Neural progenitor cell (in vitro differentiated cells): Measurements from ENCODE around the gene C2. TPM values are rescaled to one million over a fixed set of nuclear protein-coding genes. Genes with fewer than 3 reads are reported as not detected.
A peak's percentile ranks its signal among the peaks of the same experiment; 100 is the strongest.
"Not testable (repeated sequence)": the region's sequence is repeated elsewhere in the genome, so short reads cannot be mapped to it uniquely, and the experiment has no call there.

Experiments used
- DNase-seq: peaks from one replicate; pipeline ENCODE4 v3.0.0-alpha.2; 2016; ENCODE audit warnings: low spot score
- H2AFZ ChIP-seq: fragments of 200-600 bp; sonication (generic); replicated peaks from 2 replicates; pipeline ENCODE4 v1.6.1; 2016; ENCODE audit warnings: antibody characterized with exemption
- H3F3A ChIP-seq: fragments of 200-600 bp; sonication (generic); 2 replicates; pipeline ENCODE4 v1.6.1; 2016; ENCODE audit warnings: antibody characterized with exemption, low read depth
- H3K27ac ChIP-seq: fragments of 200-600 bp; sonication (generic); 2 replicates; pipeline ENCODE4 v1.5.1; 2016; ENCODE audit warnings: mild to moderate bottlenecking
- H3K27me3 ChIP-seq: fragments of 200-600 bp; sonication (generic); 2 replicates; pipeline ENCODE4 v1.6.1; 2016; ENCODE audit warnings: mild to moderate bottlenecking, moderate library complexity
- H3K36me3 ChIP-seq: fragments of 200-600 bp; sonication (generic); 2 replicates; pipeline ENCODE4 v1.5.1; 2016
- H3K4me1 ChIP-seq: fragments of 200-600 bp; sonication (generic); 2 replicates; pipeline ENCODE4 v1.6.1; 2016; ENCODE audit warnings: mixed run types
- H3K4me2 ChIP-seq: fragments of 200-600 bp; sonication (generic); 2 replicates; pipeline ENCODE4 v1.6.1; 2016
- H3K4me3 ChIP-seq: fragments of 200-600 bp; sonication (generic); 2 replicates; pipeline ENCODE4 v1.5.1; 2016
- H3K79me2 ChIP-seq: fragments of 200-600 bp; sonication (generic); 2 replicates; pipeline ENCODE4 v1.6.1; 2016; ENCODE audit warnings: low read depth
- H3K9ac ChIP-seq: fragments of 200-600 bp; sonication (generic); 2 replicates; pipeline ENCODE4 v1.6.1; 2016
- H3K9me3 ChIP-seq: fragments of 200-600 bp; sonication (generic); 2 replicates; pipeline ENCODE4 v1.5.1; 2016; ENCODE audit warnings: low read depth
- H4K20me1 ChIP-seq: fragments of 200-600 bp; sonication (generic); 2 replicates; pipeline ENCODE4 v1.6.1; 2016; ENCODE audit warnings: low read depth
- H3K27ac Mint-ChIP-seq: 3 replicates; pipeline ENCODE4 v1.8.0; 2021; ENCODE audit warnings: mixed read lengths
- H3K27me3 Mint-ChIP-seq: 2 replicates; pipeline ENCODE4 v1.8.0; 2022; ENCODE audit warnings: low read depth, mild to moderate bottlenecking, inconsistent platforms, moderate library complexity, mixed read lengths; ENCODE audit not compliant: insufficient read depth
- H3K36me3 Mint-ChIP-seq: 3 replicates; pipeline ENCODE4 v1.8.0; 2021; ENCODE audit warnings: mixed read lengths
- H3K4me1 Mint-ChIP-seq: 3 replicates; pipeline ENCODE4 v1.8.0; 2021; ENCODE audit warnings: mixed read lengths
- H3K4me3 Mint-ChIP-seq: 3 replicates; pipeline ENCODE4 v1.8.0; 2021; ENCODE audit warnings: mild to moderate bottlenecking, moderate library complexity, mixed read lengths
- H3K9me3 Mint-ChIP-seq: 3 replicates; pipeline ENCODE4 v1.8.0; 2020; ENCODE audit warnings: mixed read lengths
- EZH2 ChIP-seq: fragments of 200-600 bp; sonication (generic); IDR thresholded peaks from 2 replicates; pipeline ENCODE4 v1.6.1; 2017; ENCODE audit warnings: antibody characterized with exemption, mild to moderate bottlenecking, moderate library complexity
- EZH2phosphoT487 ChIP-seq: fragments of 200-600 bp; sonication (generic); IDR thresholded peaks from 2 replicates; pipeline ENCODE4 v1.6.1; 2017; ENCODE audit warnings: antibody characterized with exemption
- total RNA-seq: library from RNA; depleted of rRNA; stranded (reverse); fragments of >200 nt; gene quantifications from 2 replicates; pipeline ENCODE4 v1.2.3, GENCODE V29; 2015; ENCODE audit warnings: low replicate concordance
- TF ChIP-seq, protein P1 (sequence below): fragments of 200-600 bp; sonication (generic); IDR thresholded peaks from 2 replicates; pipeline ENCODE4 v1.5.1; 2017; ENCODE audit warnings: antibody characterized with exemption, mild to moderate bottlenecking

C2 gene
- total RNA-seq, 1 donor from 2014 or later: 1.1 TPM

DNA sequence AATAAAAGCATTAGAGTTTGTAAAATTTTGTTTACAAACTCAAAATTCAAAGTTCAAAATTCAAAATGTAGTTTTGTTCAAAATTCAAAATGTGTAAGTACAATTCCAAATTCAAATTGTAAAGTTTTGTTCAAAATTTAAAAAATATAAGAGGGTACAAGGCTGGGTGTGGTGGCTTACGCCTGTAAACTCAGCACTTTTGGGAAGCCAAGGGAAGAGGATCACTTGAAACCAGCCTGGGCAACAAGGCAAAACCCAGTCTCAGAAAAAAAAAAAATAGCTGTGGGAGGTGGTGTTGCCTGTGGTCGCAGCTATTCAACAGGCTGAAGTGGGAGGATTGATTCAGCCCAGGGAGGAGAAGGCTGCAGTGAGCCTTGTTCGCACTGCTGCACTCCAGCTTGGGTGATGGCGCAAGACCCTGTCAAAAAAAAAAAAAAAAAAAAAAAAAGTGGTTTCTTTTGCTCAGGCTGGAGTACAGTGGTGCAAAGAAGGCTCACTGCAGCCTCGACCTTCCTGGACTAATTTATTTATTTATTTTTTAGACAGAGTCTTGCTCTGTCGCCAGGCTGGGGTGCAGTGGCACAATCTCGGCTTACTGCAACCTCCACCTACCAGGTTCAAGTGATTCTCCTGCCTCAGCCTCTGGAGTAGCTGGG lies 20.2 kb upstream of the C2 start:
- Histone ChIP-seq H3K27me3 (no peaks in the 10 kb centered on the region), H3K4me2 (no peak overlapping the region), H3K9ac (no peak overlapping the region), H3K79me2 (no peaks in the 10 kb centered on the region), H3F3A (peaks cover 27% of the 10 kb centered on the region), H3K4me3 (no peak overlapping the region), H3K36me3 (no peaks in the 10 kb centered on the region), H2AFZ (no peak overlapping the region), H3K27ac (no peak overlapping the region), H3K9me3 (no peaks in the 10 kb centered on the region), H3K4me1 (peaks cover 27% of the 10 kb centered on the region), H4K20me1 (no peaks in the 10 kb centered on the region)
- TF ChIP-seq EZH2 (no peak), EZH2phosphoT487 (no peak)
- TF ChIP-seq, protein P1, sequence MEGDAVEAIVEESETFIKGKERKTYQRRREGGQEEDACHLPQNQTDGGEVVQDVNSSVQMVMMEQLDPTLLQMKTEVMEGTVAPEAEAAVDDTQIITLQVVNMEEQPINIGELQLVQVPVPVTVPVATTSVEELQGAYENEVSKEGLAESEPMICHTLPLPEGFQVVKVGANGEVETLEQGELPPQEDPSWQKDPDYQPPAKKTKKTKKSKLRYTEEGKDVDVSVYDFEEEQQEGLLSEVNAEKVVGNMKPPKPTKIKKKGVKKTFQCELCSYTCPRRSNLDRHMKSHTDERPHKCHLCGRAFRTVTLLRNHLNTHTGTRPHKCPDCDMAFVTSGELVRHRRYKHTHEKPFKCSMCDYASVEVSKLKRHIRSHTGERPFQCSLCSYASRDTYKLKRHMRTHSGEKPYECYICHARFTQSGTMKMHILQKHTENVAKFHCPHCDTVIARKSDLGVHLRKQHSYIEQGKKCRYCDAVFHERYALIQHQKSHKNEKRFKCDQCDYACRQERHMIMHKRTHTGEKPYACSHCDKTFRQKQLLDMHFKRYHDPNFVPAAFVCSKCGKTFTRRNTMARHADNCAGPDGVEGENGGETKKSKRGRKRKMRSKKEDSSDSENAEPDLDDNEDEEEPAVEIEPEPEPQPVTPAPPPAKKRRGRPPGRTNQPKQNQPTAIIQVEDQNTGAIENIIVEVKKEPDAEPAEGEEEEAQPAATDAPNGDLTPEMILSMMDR: no peak
- no peaks in the 10 kb centered on the region for H3K9me3 Mint-ChIP-seq
- peak; percentile 33 for DNase-seq
- H3K4me1 Mint-ChIP-seq: peaks cover 22% of the 10 kb centered on the region
- H3K4me3 Mint-ChIP-seq: no peak overlapping the region
- H3K27me3 Mint-ChIP-seq: peaks cover 6% of the 10 kb centered on the region
- H3K27ac Mint-ChIP-seq: no peak overlapping the region
- H3K36me3 Mint-ChIP-seq: no peaks in the 10 kb centered on the region

GRCh38 chr6:31908255-31908654 lies 19.3 kb upstream of the C2 start:
- H3K79me2 ChIP-seq, DNase-seq, H3K4me3 Mint-ChIP-seq, H3K36me3 ChIP-seq, H2AFZ ChIP-seq, H3K27me3 Mint-ChIP-seq, H3K36me3 Mint-ChIP-seq, H3K9me3 ChIP-seq, H3K27me3 ChIP-seq, H3K4me3 ChIP-seq, H3K9ac ChIP-seq, H4K20me1 ChIP-seq, H3K4me2 ChIP-seq, H3K27ac Mint-ChIP-seq, H3K9me3 Mint-ChIP-seq, H3K27ac ChIP-seq: not testable (repeated sequence)
- peaks cover 17% of the 10 kb centered on the region for H3K4me1 Mint-ChIP-seq
- H3K4me1 ChIP-seq: peaks cover 20% of the 10 kb centered on the region
- H3F3A ChIP-seq: peaks cover 17% of the 10 kb centered on the region

GRCh38 chr6:31908791-31909190 lies 18.7 kb upstream of the C2 start:
- H3K36me3 ChIP-seq: no peaks in the 10 kb centered on the region
- no peaks in the 10 kb centered on the region for H3K9me3 ChIP-seq
- peaks cover 17% of the 10 kb centered on the region for H3K4me1 Mint-ChIP-seq
- H3K36me3 Mint-ChIP-seq: no peaks in the 10 kb centered on the region
- no peak overlapping the region for H2AFZ ChIP-seq
- no peak overlapping the region for H3K4me2 ChIP-seq
- H3K9ac ChIP-seq: no peak overlapping the region
- no peaks in the 10 kb centered on the region for H4K20me1 ChIP-seq
- no peak overlapping the region for H3K4me3 ChIP-seq
- peaks cover 6% of the 10 kb centered on the region for H3K27me3 Mint-ChIP-seq
- H3F3A ChIP-seq: peaks cover 17% of the 10 kb centered on the region
- no peak overlapping the region for H3K4me3 Mint-ChIP-seq
- DNase-seq: no peak
- no peak overlapping the region for H3K27ac ChIP-seq
- no peaks in the 10 kb centered on the region for H3K27me3 ChIP-seq
- no peaks in the 10 kb centered on the region for H3K79me2 ChIP-seq
- TF ChIP-seq, protein P1: no peak
- TF ChIP-seq EZH2phosphoT487 (no peak), EZH2 (no peak)
- H3K4me1 ChIP-seq: peaks cover 20% of the 10 kb centered on the region
- no peaks in the 10 kb centered on the region for H3K9me3 Mint-ChIP-seq
- no peak overlapping the region for H3K27ac Mint-ChIP-seq

DNA sequence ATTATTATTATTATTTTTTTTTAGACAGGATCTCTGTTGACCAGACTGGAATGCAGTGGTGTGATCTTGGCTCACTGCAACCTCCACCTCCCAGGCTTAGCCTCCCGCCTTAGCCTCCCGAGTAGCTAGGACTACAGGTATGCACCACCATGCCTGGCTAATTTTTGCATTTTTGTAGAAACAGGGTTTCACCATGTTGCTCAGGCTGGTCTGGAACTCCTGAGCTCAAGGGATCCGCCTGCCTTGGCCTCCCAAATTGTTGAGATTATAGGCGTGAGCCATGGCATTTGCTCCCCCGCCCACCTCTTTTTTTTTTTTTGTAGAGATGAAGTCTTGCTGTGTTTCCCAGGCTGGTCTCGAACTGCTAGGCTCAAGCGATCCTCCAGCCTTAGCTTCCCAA lies 18.2 kb upstream of the C2 start:
- not testable (repeated sequence) for H3K27me3 Mint-ChIP-seq, H3K36me3 Mint-ChIP-seq, H4K20me1 ChIP-seq, H3K27me3 ChIP-seq, H2AFZ ChIP-seq, H3K9me3 Mint-ChIP-seq, H3K79me2 ChIP-seq, H3K27ac Mint-ChIP-seq, H3K9ac ChIP-seq, H3K27ac ChIP-seq, H3K36me3 ChIP-seq, H3K4me2 ChIP-seq, H3K4me3 ChIP-seq, H3K4me3 Mint-ChIP-seq, H3K9me3 ChIP-seq, DNase-seq
- H3K4me1 Mint-ChIP-seq: peaks cover 17% of the 10 kb centered on the region
- Histone ChIP-seq H3K4me1 (peaks cover 20% of the 10 kb centered on the region), H3F3A (peaks cover 17% of the 10 kb centered on the region)
